Peyer's patch (tissue), 4 donors: Measurements from ENCODE around the gene UTF1. TPM values are rescaled to one million over a fixed set of nuclear protein-coding genes. Genes with fewer than 3 reads are reported as not detected.

Source experiments
- DNase-seq, 3 donors: peaks; one replicate each; pipeline ENCODE4 v3.0.0-alpha.2; 2017 to 2019
- H3K27ac ChIP-seq, 4 donors: fragments of 200-600 bp; sonication (generic); one replicate each; pipeline ENCODE4 v1.5.1; 2016 to 2019
- H3K27me3 ChIP-seq, 2 donors: fragments of 200-600 bp; sonication (generic); one replicate each; pipeline ENCODE4 v1.5.1; 2019
- H3K36me3 ChIP-seq, 3 donors: fragments of 200-600 bp; sonication (generic); one replicate each; pipeline ENCODE4 v1.5.1; 2016 to 2019
- H3K4me1 ChIP-seq, 4 donors: fragments of 200-600 bp; sonication (generic); one replicate each; pipeline ENCODE4 v1.5.1; 2016 to 2019
- H3K4me3 ChIP-seq, 4 donors: fragments of 200-600 bp; sonication (generic); 1 replicate in 3 of 4; 2 replicates in 1 of 4; pipeline ENCODE4 v1.5.1; 2016 to 2019; ENCODE audit warnings: mild to moderate bottlenecking in 1 of 4
- H3K9me3 ChIP-seq, 4 donors: fragments of 200-600 bp; sonication (generic); one replicate each; pipeline ENCODE4 v1.5.1; 2016 to 2019; ENCODE audit warnings: mild to moderate bottlenecking in 1 of 4
- POLR2A ChIP-seq, 2 donors: fragments of 450-650 bp; IDR thresholded peaks; one replicate each; pipeline ENCODE4 v1.5.1; 2017; ENCODE audit warnings: antibody characterized with exemption in 2 of 2, mild to moderate bottlenecking in 2 of 2, moderate library complexity in 2 of 2
- total RNA-seq, 4 donors: library from RNA; depleted of rRNA; stranded (reverse); fragments of >200 nt; gene quantifications; one replicate each; pipeline ENCODE4 v1.1.0, GENCODE V29; 2016
- TF ChIP-seq, protein P1 (sequence below), 6 experiments: fragments of 450-650 bp in 4 of 6; fragments of 200-600 bp in 2 of 6; sonication (generic) in 1 of 6; IDR thresholded peaks; one replicate each; pipeline ENCODE4 v1.5.1; 2017 to 2019; ENCODE audit warnings: antibody characterized with exemption in 6 of 6, mild to moderate bottlenecking in 3 of 6, moderate library complexity in 1 of 6

Gene UTF1
- total RNA-seq, 4 donors from 2014 or later = not detected

DNA sequence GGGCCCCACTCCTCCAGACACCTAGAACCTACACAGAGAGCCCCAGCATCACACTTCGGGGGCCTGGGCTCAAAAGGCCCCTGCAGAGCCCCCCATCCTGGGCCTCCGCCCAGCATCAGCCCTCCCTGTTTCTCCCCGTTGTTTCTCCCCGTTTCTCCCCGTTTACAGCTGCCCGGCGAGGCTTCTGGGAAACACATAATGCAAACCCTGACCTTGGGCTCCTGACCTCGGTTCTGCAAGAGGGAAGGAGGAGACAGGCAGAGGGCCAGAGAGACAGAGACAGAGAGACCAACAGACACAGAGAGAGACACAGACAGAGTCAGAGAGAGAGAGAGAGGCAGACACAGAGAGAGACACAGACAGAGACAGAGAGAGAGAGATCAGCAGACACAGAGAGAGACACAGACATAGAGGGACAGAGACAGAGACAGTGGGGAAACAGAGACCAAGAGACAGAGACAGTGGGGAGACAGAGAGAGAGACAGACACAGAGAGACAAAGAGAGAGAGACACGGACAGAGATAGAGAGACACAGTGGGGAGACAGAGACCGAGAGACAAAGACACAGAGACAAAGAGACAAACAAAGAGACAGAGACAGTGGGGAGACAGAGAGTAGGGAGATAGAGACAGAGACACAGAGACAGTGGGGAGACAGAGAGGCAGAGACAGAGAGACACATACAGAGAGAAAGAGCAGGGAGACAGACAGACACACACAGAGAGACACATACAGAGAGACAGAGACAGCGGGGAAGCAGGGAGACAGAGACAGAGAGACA, 20.1 kb downstream of the UTF1 start:
- no peaks in the 10 kb centered on the region for H3K36me3 ChIP-seq
- TF ChIP-seq, protein P1, sequence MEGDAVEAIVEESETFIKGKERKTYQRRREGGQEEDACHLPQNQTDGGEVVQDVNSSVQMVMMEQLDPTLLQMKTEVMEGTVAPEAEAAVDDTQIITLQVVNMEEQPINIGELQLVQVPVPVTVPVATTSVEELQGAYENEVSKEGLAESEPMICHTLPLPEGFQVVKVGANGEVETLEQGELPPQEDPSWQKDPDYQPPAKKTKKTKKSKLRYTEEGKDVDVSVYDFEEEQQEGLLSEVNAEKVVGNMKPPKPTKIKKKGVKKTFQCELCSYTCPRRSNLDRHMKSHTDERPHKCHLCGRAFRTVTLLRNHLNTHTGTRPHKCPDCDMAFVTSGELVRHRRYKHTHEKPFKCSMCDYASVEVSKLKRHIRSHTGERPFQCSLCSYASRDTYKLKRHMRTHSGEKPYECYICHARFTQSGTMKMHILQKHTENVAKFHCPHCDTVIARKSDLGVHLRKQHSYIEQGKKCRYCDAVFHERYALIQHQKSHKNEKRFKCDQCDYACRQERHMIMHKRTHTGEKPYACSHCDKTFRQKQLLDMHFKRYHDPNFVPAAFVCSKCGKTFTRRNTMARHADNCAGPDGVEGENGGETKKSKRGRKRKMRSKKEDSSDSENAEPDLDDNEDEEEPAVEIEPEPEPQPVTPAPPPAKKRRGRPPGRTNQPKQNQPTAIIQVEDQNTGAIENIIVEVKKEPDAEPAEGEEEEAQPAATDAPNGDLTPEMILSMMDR (IDR thresholded peaks at IDR 0.05) = no peak
- TF ChIP-seq POLR2A (IDR thresholded peaks at IDR 0.05) = no peak
- no peaks in the 10 kb centered on the region for H3K4me1 ChIP-seq
- no peaks in the 10 kb centered on the region for H3K9me3 ChIP-seq
- no peaks in the 10 kb centered on the region for H3K27me3 ChIP-seq
- H3K27ac ChIP-seq = no peak overlapping the region
- H3K4me3 ChIP-seq = no peak overlapping the region
- DNase-seq = no peak

DNA sequence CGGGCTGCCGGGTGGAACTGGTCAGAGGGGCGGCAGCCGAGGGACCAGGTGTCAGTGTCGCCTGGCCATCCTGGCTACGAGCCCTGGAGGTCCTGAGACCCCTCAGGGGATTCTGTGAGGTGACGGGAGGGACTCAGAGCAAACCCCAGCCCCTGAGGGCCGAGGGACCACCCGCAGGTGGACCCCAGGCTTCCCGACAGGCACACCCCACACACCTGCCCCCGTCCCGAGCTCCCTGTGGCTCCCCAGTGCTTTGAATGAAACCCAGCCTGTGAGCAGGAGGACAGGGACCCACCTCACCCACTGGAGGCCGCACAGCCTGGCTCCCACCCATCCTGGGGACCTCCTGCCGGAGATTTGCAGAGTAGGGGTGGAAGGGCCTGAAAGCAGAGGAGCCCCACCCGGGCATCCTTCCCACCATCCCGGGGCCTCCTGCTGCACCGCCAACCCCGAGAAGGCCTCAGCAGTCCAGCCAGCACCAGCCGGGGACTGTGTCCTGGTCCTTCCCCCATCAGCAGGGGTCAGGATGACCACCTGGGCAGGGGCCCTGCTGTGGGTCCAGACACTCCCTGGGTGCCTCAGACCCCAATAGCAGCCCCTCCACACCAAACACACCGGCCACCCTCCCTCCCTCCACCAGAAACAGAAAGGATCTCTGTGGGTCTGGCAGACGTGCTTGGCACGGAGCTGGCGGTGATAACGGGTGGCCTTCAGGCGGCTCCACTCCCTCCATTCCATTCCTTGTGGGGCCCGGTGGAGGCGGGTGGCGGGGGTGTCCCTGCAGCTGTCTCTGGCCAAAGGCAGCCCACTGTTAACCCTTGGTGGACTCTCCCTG, 21.6 kb downstream of the UTF1 start:
- DNase-seq = no peak
- no peak overlapping the region for H3K4me3 ChIP-seq
- H3K36me3 ChIP-seq = no peaks in the 10 kb centered on the region
- H3K27me3 ChIP-seq = no peaks in the 10 kb centered on the region
- H3K4me1 ChIP-seq = no peaks in the 10 kb centered on the region
- TF ChIP-seq, protein P1 (IDR thresholded peaks at IDR 0.05) = no peak
- TF ChIP-seq POLR2A (IDR thresholded peaks at IDR 0.05) = no peak
- H3K27ac ChIP-seq = no peak overlapping the region
- H3K9me3 ChIP-seq = no peaks in the 10 kb centered on the region

DNA sequence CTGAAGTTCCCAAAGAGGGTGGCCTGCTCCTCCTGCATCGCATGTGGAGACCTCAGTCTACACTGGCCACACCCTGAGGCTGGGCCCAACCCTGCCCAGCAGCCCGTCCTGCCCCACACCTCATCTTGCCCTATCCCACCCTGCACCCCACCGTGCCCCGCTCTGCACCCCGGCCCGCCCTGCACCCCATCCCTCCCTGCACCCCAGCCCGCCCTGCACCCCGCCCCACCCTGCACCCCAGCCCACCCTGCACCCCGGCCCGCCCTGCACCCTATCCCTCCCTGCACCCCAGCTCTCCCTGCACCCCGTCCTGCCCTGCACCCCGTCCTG, 22.2 kb downstream of the UTF1 start:
- no peak for DNase-seq
- Histone ChIP-seq H3K27ac (no peak overlapping the region), H3K4me3 (no peak overlapping the region), H3K36me3 (no peaks in the 10 kb centered on the region), H3K27me3 (no peaks in the 10 kb centered on the region), H3K4me1 (peaks cover 2 to 3% (median 2%) of the 10 kb centered on the region in 4 donors), H3K9me3 (no peaks in the 10 kb centered on the region)
- TF ChIP-seq, protein P1 (IDR thresholded peaks at IDR 0.05) = no peak
- no peak for TF ChIP-seq POLR2A (IDR thresholded peaks at IDR 0.05)

DNA sequence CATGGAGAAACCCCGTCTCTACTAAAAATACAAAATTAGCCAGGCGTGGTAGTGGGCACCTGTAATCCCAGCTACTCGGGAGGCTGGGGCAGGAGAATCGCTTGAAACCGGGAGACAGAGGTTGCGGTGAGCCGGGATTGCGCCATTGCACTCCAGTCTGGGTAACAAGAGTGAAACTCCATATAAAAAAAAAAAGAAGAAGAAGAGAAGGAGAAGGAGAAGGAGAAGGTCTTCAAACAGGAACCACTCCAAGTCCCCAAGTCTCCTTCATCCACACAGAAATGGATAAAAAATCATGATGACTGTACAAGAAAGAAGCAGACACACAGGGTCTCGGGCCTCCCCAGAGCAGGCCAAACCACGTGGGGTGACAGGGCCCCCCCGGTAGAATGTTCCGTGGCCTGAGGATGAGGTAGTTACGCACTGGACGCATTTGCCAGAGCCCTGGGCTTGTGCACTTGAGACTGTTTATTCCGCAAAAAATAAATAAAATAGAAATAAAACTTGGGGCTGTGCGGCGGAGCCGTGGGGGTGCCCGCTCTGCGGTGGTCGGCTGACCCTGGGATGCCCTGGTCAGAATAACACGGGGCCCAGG, 23.4 kb downstream of the UTF1 start:
- Histone ChIP-seq H3K4me1 (peaks cover 7 to 16% (median 15%) of the 10 kb centered on the region in 4 donors), H3K9me3 (no peaks in the 10 kb centered on the region), H3K27me3 (no peaks in the 10 kb centered on the region), H3K36me3 (no peaks in the 10 kb centered on the region), H3K4me3 (no peak overlapping the region), H3K27ac (no peak overlapping the region)
- DNase-seq = no peak
- TF ChIP-seq, protein P1 (IDR thresholded peaks at IDR 0.05) = no peak
- TF ChIP-seq POLR2A (IDR thresholded peaks at IDR 0.05) = no peak

DNA sequence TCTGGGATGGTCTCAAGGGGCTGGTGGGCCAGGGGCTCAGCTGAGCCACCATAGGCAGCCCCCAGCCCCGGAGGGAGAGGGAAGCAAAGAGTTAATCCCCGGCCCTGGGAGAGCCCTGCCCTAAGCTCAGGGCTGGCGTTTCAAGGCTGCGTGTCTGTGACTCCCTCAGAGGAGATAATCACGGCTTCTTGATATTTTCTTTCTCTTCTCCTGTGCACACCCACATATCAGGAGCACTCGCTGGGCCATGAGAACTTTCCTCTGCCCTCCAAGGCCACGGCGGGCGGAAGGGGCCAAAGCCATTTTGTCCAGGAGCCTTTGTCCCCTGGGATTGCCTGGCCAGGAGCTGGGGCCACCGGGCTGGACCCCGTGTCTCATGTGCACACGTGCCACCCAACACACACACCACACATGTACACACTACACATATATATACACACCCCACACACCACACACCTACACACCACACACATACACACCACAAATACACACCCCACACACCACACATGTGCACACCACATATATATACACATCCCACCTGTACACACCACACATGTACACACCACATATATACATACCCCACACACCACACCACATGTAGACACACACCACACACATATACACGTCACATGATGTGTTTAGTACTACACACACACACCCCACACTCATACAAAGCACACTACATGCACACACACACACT, 24.6 kb downstream of the UTF1 start:
- H3K36me3 ChIP-seq = no peaks in the 10 kb centered on the region
- H3K27me3 ChIP-seq = no peaks in the 10 kb centered on the region
- no peak overlapping the region for H3K27ac ChIP-seq
- TF ChIP-seq, protein P1 (IDR thresholded peaks at IDR 0.05) = no peak
- TF ChIP-seq POLR2A (IDR thresholded peaks at IDR 0.05) = no peak
- peaks cover 7 to 27% (median 26%) of the 10 kb centered on the region in 4 donors for H3K4me1 ChIP-seq
- H3K9me3 ChIP-seq = no peaks in the 10 kb centered on the region
- no peak for DNase-seq
- H3K4me3 ChIP-seq = no peak overlapping the region
